Measurements from ENCODE around the gene SMG6.

The SMG6 gene

GRCh38 chr17:2108170-2108569 lies 195.4 kb downstream of the SMG6 start:
- Histone ChIP-seq H3K9me3 (ENCODE audit: insufficient read depth, low read length) (no peaks in the 10 kb centered on the region), H3K79me2 (ENCODE audit: low read length) (no peaks in the 10 kb centered on the region), H3K27me3 (ENCODE audit: low read depth, low read length) (no peaks in the 10 kb centered on the region), H3K36me3 (replicated peaks; ENCODE audit: low read depth, low read length) (no peaks in the 10 kb centered on the region), H3K9ac (ENCODE audit: low read length) (no peak overlapping the region), H2AFZ (ENCODE audit: low read depth, low read length) (no peak overlapping the region), H3K4me1 (ENCODE audit: low read length) (peaks cover 5% of the 10 kb centered on the region), H3K27ac (ENCODE audit: low read length) (no peak overlapping the region), H3K4me3 (ENCODE audit: low read length) (no peak overlapping the region), H3K4me2 (ENCODE audit: low read length) (no peak overlapping the region), H4K20me1 (ENCODE audit: insufficient read depth, low read length) (no peaks in the 10 kb centered on the region)
- TF ChIP-seq, protein P1, sequence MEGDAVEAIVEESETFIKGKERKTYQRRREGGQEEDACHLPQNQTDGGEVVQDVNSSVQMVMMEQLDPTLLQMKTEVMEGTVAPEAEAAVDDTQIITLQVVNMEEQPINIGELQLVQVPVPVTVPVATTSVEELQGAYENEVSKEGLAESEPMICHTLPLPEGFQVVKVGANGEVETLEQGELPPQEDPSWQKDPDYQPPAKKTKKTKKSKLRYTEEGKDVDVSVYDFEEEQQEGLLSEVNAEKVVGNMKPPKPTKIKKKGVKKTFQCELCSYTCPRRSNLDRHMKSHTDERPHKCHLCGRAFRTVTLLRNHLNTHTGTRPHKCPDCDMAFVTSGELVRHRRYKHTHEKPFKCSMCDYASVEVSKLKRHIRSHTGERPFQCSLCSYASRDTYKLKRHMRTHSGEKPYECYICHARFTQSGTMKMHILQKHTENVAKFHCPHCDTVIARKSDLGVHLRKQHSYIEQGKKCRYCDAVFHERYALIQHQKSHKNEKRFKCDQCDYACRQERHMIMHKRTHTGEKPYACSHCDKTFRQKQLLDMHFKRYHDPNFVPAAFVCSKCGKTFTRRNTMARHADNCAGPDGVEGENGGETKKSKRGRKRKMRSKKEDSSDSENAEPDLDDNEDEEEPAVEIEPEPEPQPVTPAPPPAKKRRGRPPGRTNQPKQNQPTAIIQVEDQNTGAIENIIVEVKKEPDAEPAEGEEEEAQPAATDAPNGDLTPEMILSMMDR (IDR thresholded peaks at IDR 0.05; ENCODE audit: low read depth, low read length) = no peak
- no peak for TF ChIP-seq EZH2phosphoT487 (IDR thresholded peaks at IDR 0.05; ENCODE audit: low read depth)

GRCh38 chr17:2107506-2107905 lies 196.1 kb downstream of the SMG6 start:
- Histone ChIP-seq H3K4me3 (ENCODE audit: low read length) (no peak overlapping the region), H3K36me3 (replicated peaks; ENCODE audit: low read depth, low read length) (no peaks in the 10 kb centered on the region), H3K79me2 (ENCODE audit: low read length) (no peaks in the 10 kb centered on the region), H3K4me2 (ENCODE audit: low read length) (no peak overlapping the region), H4K20me1 (ENCODE audit: insufficient read depth, low read length) (no peaks in the 10 kb centered on the region), H3K9ac (ENCODE audit: low read length) (no peak overlapping the region), H3K27ac (ENCODE audit: low read length) (no peak overlapping the region), H3K9me3 (ENCODE audit: insufficient read depth, low read length) (no peaks in the 10 kb centered on the region), H3K4me1 (ENCODE audit: low read length) (no peaks in the 10 kb centered on the region; the same call in 1 of the 2 replicates), H3K27me3 (ENCODE audit: low read depth, low read length) (no peaks in the 10 kb centered on the region), H2AFZ (ENCODE audit: low read depth, low read length) (no peak overlapping the region)
- TF ChIP-seq, protein P1 (IDR thresholded peaks at IDR 0.05; ENCODE audit: low read depth, low read length) = no peak
- no peak for TF ChIP-seq EZH2phosphoT487 (IDR thresholded peaks at IDR 0.05; ENCODE audit: low read depth)

DNA sequence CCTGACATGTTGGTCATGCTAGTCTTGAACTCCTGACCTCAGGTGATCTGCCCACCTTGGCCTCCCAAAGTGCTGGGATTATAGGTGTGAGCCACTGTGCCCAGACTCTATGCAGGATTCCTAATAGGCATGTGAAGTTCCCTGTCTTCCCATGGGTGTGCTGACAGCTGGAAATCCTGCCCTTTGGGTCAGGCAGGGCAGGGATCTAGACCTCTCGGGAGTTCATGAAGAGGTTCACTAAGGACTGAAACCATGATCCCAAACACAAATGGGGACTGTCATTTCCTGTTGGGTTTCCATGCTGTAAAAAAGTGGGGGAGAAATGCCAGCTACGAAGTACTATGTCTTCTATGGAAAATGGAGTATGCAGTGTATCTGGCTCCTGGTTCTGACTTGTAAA lies 196.5 kb downstream of the SMG6 start:
- no peak overlapping the region for H3K4me2 ChIP-seq (ENCODE audit: low read length)
- H3K36me3 ChIP-seq (replicated peaks; ENCODE audit: low read depth, low read length) = no peaks in the 10 kb centered on the region
- TF ChIP-seq EZH2phosphoT487 (IDR thresholded peaks at IDR 0.05; ENCODE audit: low read depth) = no peak
- TF ChIP-seq, protein P1 (IDR thresholded peaks at IDR 0.05; ENCODE audit: low read depth, low read length) = no peak
- no peaks in the 10 kb centered on the region for H4K20me1 ChIP-seq (ENCODE audit: insufficient read depth, low read length)
- H2AFZ ChIP-seq (ENCODE audit: low read depth, low read length) = no peak overlapping the region
- no peaks in the 10 kb centered on the region for H3K9me3 ChIP-seq (ENCODE audit: insufficient read depth, low read length)
- no peaks in the 10 kb centered on the region for H3K79me2 ChIP-seq (ENCODE audit: low read length)
- no peak overlapping the region for H3K4me3 ChIP-seq (ENCODE audit: low read length)
- no peak overlapping the region for H3K9ac ChIP-seq (ENCODE audit: low read length)
- H3K27ac ChIP-seq (ENCODE audit: low read length) = no peak overlapping the region
- H3K27me3 ChIP-seq (ENCODE audit: low read depth, low read length) = no peaks in the 10 kb centered on the region
- no peaks in the 10 kb centered on the region for H3K4me1 ChIP-seq (ENCODE audit: low read length)

- Histone ChIP-seq H3K4me1 (ENCODE audit: low read length) (no peaks in the 10 kb centered on the region), H2AFZ (ENCODE audit: low read depth, low read length) (no peak overlapping the region)
Observed at GRCh38 chr17:2106308-2106955, 197.2 kb downstream of the SMG6 start.

More at GRCh38 chr17:2106308-2106955, 197.2 kb downstream of the SMG6 start:
- H3K27me3 ChIP-seq (ENCODE audit: low read depth, low read length) = no peaks in the 10 kb centered on the region
- H3K4me2 ChIP-seq (ENCODE audit: low read length) = no peak overlapping the region
- H3K9ac ChIP-seq (ENCODE audit: low read length) = no peak overlapping the region
- TF ChIP-seq, protein P1 (IDR thresholded peaks at IDR 0.05; ENCODE audit: low read depth, low read length) = no peak
- TF ChIP-seq EZH2phosphoT487 (IDR thresholded peaks at IDR 0.05; ENCODE audit: low read depth) = no peak
- no peak overlapping the region for H3K4me3 ChIP-seq (ENCODE audit: low read length)
- no peaks in the 10 kb centered on the region for H3K36me3 ChIP-seq (replicated peaks; ENCODE audit: low read depth, low read length)
- no peaks in the 10 kb centered on the region for H3K79me2 ChIP-seq (ENCODE audit: low read length)
- no peaks in the 10 kb centered on the region for H4K20me1 ChIP-seq (ENCODE audit: insufficient read depth, low read length)
- no peaks in the 10 kb centered on the region for H3K9me3 ChIP-seq (ENCODE audit: insufficient read depth, low read length)
- H3K27ac ChIP-seq (ENCODE audit: low read length) = no peak overlapping the region
